GM12878 (cell line): ENCODE data around the gene MYO3B. TPM values are rescaled to one million over a fixed set of nuclear protein-coding genes. Genes with fewer than 3 reads are reported as not detected.
"Not testable (repeated sequence)": the region's sequence is repeated elsewhere in the genome, so short reads cannot be mapped to it uniquely, and the experiment has no call there.

Experiments
- ATAC-seq: fragments of 200-7000 bp; cut with Tn5 transposase; 3 replicates; pipeline ENCODE4 v1.9.1; 2020; ENCODE audit warnings: mild to moderate bottlenecking, moderate library complexity
- BruUV-seq: library from RNA; stranded (reverse); fragments of 400-500 nt; replicated peaks from 2 replicates; lab custom pipeline; 2021; lab: Mats Ljungman, UMichigan
- CTCF ChIA-PET: fragments of 300-600 bp; sonication (Branson Sonifier 250); formaldehyde crosslinking; extraction: SDS; loops from one replicate; lab custom pipeline; 2021; ENCODE audit warnings: inconsistent platforms; lab: Yijun Ruan, JAX
- POLR2A ChIA-PET: fragments of 350-600 bp; formaldehyde crosslinking; extraction: SDS; loops from one replicate; lab custom pipeline; 2021; ENCODE audit warnings: inconsistent platforms; lab: Charles Lee
- RAD21 ChIA-PET: fragments of 300-600 bp; sonication (Branson Sonifier 250); formaldehyde crosslinking; loops from one replicate; lab custom pipeline; 2023; ENCODE audit warnings: antibody characterized with exemption; ENCODE audit not compliant: unreplicated experiment; lab: Charles Lee
- SMC1A ChIA-PET: fragments of 300-600 bp; sonication (Branson Sonifier 250); formaldehyde crosslinking; loops from one replicate; lab custom pipeline; 2023; ENCODE audit not compliant: unreplicated experiment, uncharacterized antibody; lab: Charles Lee
- DNase-seq: peaks from one replicate; pipeline ENCODE4 v3.0.0-alpha.2; 2011; ENCODE audit warnings: low read depth, low spot score
- FAIRE-seq: peaks from 3 replicates; lab custom pipeline; 2011; peaks lifted over from hg19 to GRCh38; lab: Jason Lieb, UNC
- H2AFZ ChIP-seq: 2 replicates; pipeline ENCODE4 v1.6.0; 2011; ENCODE audit warnings: low read depth, low read length, control low read depth; ENCODE audit not compliant: control insufficient read depth
- H3K27ac ChIP-seq: 2 replicates; pipeline ENCODE4 v1.5.1; 2011; ENCODE audit warnings: control low read depth; ENCODE audit not compliant: control insufficient read depth, insufficient read depth
- H3K27me3 ChIP-seq, 2 experiments: replicated peaks in 1 of 2; 2 replicates each; pipeline versions ENCODE4 v1.6.0 to v1.6.1; 2011; ENCODE audit warnings: low read length in 1 of 2; ENCODE audit not compliant: control insufficient read depth in 2 of 2, insufficient read depth in 2 of 2
- H3K36me3 ChIP-seq, 2 experiments: 2 replicates each; pipeline ENCODE4 v1.5.1; 2011; ENCODE audit warnings: low read length in 1 of 2; ENCODE audit not compliant: control insufficient read depth in 2 of 2, insufficient read depth in 2 of 2
- H3K4me1 ChIP-seq: 2 replicates; pipeline ENCODE4 v1.6.1; 2011; ENCODE audit warnings: mild to moderate bottlenecking, low read length, moderate library complexity, mixed read lengths; ENCODE audit not compliant: control insufficient read depth, insufficient read depth
- H3K4me2 ChIP-seq: 2 replicates; pipeline ENCODE4 v1.6.0; 2011; ENCODE audit warnings: control low read depth; ENCODE audit not compliant: control insufficient read depth, insufficient read depth
- H3K4me3 ChIP-seq: fragments of 200-600 bp; sonication (generic); 2 replicates; pipeline ENCODE4 v1.5.1; 2016
- H3K79me2 ChIP-seq: 2 replicates; pipeline ENCODE4 v1.6.0; 2011; ENCODE audit warnings: low read length; ENCODE audit not compliant: control insufficient read depth, insufficient read depth
- H3K9ac ChIP-seq: 2 replicates; pipeline ENCODE4 v1.8.0; 2011; ENCODE audit warnings: low read length, control low read depth, mixed read lengths; ENCODE audit not compliant: control insufficient read depth, insufficient read depth
- H3K9me3 ChIP-seq: replicated peaks from 3 replicates; pipeline ENCODE4 v1.5.1; 2011; ENCODE audit warnings: mild to moderate bottlenecking, low read length; ENCODE audit not compliant: control insufficient read depth, insufficient read depth
- H4K20me1 ChIP-seq: 2 replicates; pipeline ENCODE4 v1.6.0; 2011; ENCODE audit not compliant: control insufficient read depth, insufficient read depth
- CBX3 ChIP-seq: fragments of 200-600 bp; sonication (generic); IDR thresholded peaks from 2 replicates; pipeline ENCODE4 v1.6.1; 2016; ENCODE audit warnings: low read depth, borderline replicate concordance
- NFXL1 ChIP-seq: fragments of 450-650 bp; IDR thresholded peaks from 2 replicates; pipeline ENCODE4 v1.6.1; 2017; ENCODE audit warnings: antibody characterized with exemption, mild to moderate bottlenecking, borderline replicate concordance
- NR2C1 ChIP-seq: fragments of 450-650 bp; IDR thresholded peaks from 2 replicates; pipeline ENCODE4 v1.6.1; 2017; ENCODE audit warnings: antibody characterized with exemption, mild to moderate bottlenecking, moderate library complexity
- NR2C2 ChIP-seq: IDR thresholded peaks from 2 replicates; pipeline ENCODE4 v1.6.1; 2011; ENCODE audit warnings: borderline replicate concordance, low read depth; ENCODE audit not compliant: control insufficient read depth, insufficient read length
- PML ChIP-seq: IDR thresholded peaks from 2 replicates; pipeline ENCODE4 v1.6.1; 2012; ENCODE audit warnings: low read length, inconsistent platforms
- TCF7 ChIP-seq: IDR thresholded peaks from 2 replicates; pipeline ENCODE4 v1.6.1; 2014; ENCODE audit warnings: antibody characterized with exemption, borderline replicate concordance
- WGBS: methylation state at CpG from one replicate; pipeline ENCODE4 v1.1.6; 2016; ENCODE audit warnings: low lambda C conversion rate; ENCODE audit not compliant: insufficient replicate concordance, insufficient coverage; ENCODE audit errors: missing lambda C conversion rate; 5-methylcytosine and 5-hydroxymethylcytosine counted together
- in situ Hi-C: fragments of 300-500 bp; cut with MboI; formaldehyde crosslinking; loops from 9 replicates; pipeline ENCODE4 v1.14.3; 2018; ENCODE audit warnings: mixed read lengths
- intact Hi-C: fragments of 100-400 bp; cut with micrococcal nuclease; formaldehyde crosslinking; loops from one replicate; pipeline ENCODE4 v1.14.2; 2022; ENCODE audit not compliant: unreplicated experiment
- polyA plus RNA-seq, 11 experiments: library from polyadenylated mRNA; depleted of rRNA in 4 of 11; unstranded in 6 of 11; stranded (reverse) in 5 of 11; fragments of >200 nt; fragmentation: Nextera tagmentation in 4 of 11; fragmentation: Illumina TruSeq in 1 of 11; extraction: Ambion mirVana in 4 of 11; extraction: Trizol in 1 of 11; gene quantifications; 1 replicate in 1 of 11; 2 replicates in 10 of 11; pipeline versions ENCODE4 v1.2.1 to v1.2.3, GENCODE V29; 2011 to 2016; ENCODE audit warnings: inconsistent platforms in 2 of 11, missing spikeins in 2 of 11, low read depth in 1 of 11
- total RNA-seq, 4 experiments: library from RNA; depleted of rRNA in 3 of 4; stranded (reverse); fragments of >200 nt in 3 of 4; fragmentation: Illumina TruSeq in 1 of 4; extraction: Trizol in 1 of 4; gene quantifications; 2 replicates each; pipeline versions ENCODE4 v1.2.1 to v1.2.3, GENCODE V29; 2013 to 2021

Gene MYO3B
- total and polyA plus RNA-seq, 10 of the 15 experiments (the other 5 are each of a cell fraction or from before 2014, with no cell fraction given) = 1.1 to 7.1 (median 2.1) TPM

- DNase-seq, H3K4me1 ChIP-seq, intact Hi-C loops, H3K79me2 ChIP-seq, H3K4me3 ChIP-seq, BruUV-seq, RAD21 ChIA-PET, H2AFZ ChIP-seq, POLR2A ChIA-PET, H3K27ac ChIP-seq, H4K20me1 ChIP-seq, FAIRE-seq, H3K9ac ChIP-seq, H3K4me2 ChIP-seq, H3K27me3 ChIP-seq, H3K36me3 ChIP-seq, ATAC-seq, in situ Hi-C loops, H3K9me3 ChIP-seq: not testable (repeated sequence)
- ChIA-PET SMC1A (interaction anchor here (0.9 kb wide), 1 partner anchor 30 kb away, joined by 3 read pairs; no protein-coding TSS in a partner anchor), CTCF (interaction anchor here (2.0 kb wide), 1 partner anchor 12 kb away, joined by 5 read pairs; no protein-coding TSS in a partner anchor)
- 69% methylated on average over 2 of the region's 2 CpGs for WGBS
Measured at GRCh38 chr2:170279615-170280014, 101.7 kb downstream of the MYO3B start.

GRCh38 chr2:170282851-170283250 lies 104.9 kb downstream of the MYO3B start:
- BruUV-seq = no TSS peak
- DNase-seq (no peak), ATAC-seq (no peak), FAIRE-seq (no peak)
- Histone ChIP-seq H3K4me1 (no peaks in the 10 kb centered on the region), H3K36me3 (no peaks in the 10 kb centered on the region), H3K27ac (no peak overlapping the region), H2AFZ (no peak overlapping the region), H3K4me2 (no peak overlapping the region), H3K9me3 (no peaks in the 10 kb centered on the region), H3K9ac (no peak overlapping the region), H3K4me3 (no peak overlapping the region), H3K79me2 (no peaks in the 10 kb centered on the region), H3K27me3 (no peaks in the 10 kb centered on the region), H4K20me1 (no peaks in the 10 kb centered on the region)
- ChIA-PET RAD21 (no interaction called here), SMC1A (interaction anchor here (0.9 to 1.0 kb wide), 2 partner anchors 47 to 499 kb away, joined by 3 read pairs; no protein-coding TSS in a partner anchor), CTCF (interaction anchor here (2.1 kb wide), 1 partner anchor 34 kb away, joined by 5 read pairs; no protein-coding TSS in a partner anchor), POLR2A (no interaction called here)
- in situ Hi-C loops (no loop called here), intact Hi-C loops (no loop called here)
- WGBS = 32% methylated on average over 3 of the region's 3 CpGs
- TF ChIP-seq NFXL1 (no peak), CBX3 (no peak), NR2C2 (no peak), NR2C1 (no peak), TCF7 (no peak), PML (no peak)
